NCI-H1436 (cell line): ENCODE results near the gene LGALS4.
"Not testable (repeated sequence)": the region's sequence is repeated elsewhere in the genome, so short reads cannot be mapped to it uniquely, and the experiment has no call there.

ENCODE experiments used
- DNase-seq: peaks from one replicate; lab custom pipeline; 2025; lab: John Stamatoyannopoulos, UW

The LGALS4 gene

GRCh38 chr19:38842439-38843174 lies 29.9 kb upstream of the LGALS4 start:
- no peak for DNase-seq

GRCh38 chr19:38841787-38842438 lies 29.2 kb upstream of the LGALS4 start:
- no peak for DNase-seq

GRCh38 chr19:38841180-38841766 lies 28.5 kb upstream of the LGALS4 start:
- DNase-seq, result no peak

DNA sequence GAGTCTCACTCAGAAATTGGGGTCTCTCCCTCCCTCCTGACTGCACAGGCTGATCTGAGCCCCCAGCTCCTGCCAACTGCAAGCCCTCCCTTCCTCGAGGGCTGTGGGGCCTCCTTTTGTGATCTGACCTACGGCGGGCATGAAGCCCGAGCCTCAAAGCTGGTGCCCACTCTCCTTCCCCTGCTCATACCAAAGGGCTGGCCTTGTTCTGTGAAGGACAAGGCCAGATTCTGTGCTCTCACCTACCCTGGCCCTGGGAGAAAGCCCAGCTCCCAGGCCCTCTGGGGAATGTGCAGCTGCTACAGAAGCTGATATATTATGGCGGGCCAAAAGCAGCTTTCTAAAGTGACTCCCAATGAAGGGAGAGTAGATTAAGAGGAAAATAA lies 27.8 kb upstream of the LGALS4 start:
- DNase-seq, result no peak

DNA sequence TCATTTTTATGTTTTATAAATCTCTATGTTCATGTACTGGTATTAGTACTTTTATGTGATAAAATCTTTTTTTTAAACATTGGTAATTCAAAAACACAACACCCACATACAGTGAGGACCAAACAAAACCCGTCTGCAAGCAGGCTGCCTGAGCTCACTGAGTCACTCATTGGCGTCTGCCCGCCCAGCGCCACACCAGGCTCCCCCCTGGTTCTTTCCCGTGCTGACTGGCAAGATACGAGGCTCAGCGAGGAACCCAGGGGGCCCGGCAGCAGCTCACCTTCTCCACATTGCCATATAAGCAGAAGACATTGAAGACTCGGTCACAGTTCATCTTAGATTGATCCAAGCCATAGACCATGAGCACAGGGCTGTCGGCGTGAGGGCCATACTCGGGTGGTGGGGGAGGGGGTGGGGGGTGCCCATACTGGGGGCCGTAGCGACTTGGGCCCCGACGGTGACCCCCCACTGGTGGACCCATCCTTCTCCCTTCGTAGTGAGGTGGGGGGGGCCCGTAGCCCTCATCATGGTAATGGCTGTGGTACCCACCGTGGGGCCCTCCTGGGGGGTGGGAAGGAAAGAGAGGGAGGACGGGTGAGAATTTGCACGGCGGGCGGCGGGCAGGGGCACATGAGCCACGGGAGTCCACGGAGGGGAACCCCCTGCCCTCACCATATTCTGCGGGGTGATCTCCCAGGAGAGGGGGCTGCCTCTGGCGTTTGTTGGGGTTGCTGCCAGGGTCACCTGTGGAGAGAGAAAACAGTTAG lies 27.3 kb upstream of the LGALS4 start:
- DNase-seq, result no peak

- DNase-seq, result no peak
Measured at GRCh38 chr19:38838986-38839761, 26.4 kb upstream of the LGALS4 start.

DNA sequence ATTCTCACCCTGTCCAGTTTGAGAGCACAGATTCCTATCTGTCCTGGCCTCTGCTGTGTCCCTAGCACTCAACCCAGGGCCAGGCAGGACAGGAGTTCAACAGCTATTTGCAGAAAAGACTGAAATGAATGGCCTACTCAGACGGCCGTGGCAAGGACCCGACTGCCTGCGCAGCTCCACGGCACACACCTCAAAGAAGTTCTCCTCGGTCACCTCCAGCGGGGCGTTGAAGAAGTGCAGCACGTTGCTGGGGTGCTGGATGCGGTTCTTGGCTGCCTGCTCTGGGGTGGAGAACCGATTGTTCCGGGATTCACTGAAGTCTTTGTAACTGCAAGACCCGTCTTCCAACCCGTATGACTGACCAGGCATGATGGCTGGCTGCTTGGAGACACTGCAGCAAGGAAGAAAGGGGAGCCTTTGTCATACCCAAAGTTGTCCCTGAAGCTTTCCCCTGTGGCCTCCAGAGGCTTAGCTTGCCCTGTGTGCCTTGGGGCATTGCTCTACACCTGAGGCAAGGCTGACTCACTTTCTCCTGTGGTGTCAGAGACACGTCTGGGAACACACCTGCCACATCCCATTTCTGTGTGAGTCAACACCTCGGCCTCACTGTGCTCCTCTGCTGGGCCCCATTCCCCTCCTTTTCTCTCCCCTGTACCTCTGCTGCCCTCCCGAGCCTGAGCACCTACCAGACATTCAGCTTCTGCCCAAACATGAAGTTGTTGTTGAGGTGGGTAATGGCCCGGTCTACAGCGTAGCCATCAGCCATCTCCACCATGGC lies 25.7 kb upstream of the LGALS4 start:
- DNase-seq, result no peak

DNA sequence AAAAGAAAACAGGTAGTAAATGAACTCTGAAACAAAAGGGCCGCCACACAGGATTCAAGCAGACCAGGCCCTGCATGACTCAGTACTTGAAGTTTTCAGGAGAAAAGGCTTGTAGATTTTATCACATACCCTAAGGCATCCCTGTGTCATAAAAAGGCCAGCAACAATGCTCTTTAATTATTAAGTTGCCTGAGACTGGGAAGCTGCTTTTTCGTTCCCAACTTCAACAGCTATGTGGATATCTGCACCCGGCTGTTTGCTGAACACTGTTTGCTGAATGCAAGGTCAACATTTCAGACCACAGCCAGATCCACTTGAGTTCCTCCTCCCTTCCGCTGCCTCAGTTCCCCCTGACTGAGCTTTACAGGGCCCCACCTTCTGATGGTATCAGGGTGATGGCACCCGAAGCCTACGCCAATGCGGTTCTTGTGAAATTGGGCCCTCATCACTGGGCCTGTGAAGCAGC lies 24.9 kb upstream of the LGALS4 start:
- DNase-seq, result no peak

DNA sequence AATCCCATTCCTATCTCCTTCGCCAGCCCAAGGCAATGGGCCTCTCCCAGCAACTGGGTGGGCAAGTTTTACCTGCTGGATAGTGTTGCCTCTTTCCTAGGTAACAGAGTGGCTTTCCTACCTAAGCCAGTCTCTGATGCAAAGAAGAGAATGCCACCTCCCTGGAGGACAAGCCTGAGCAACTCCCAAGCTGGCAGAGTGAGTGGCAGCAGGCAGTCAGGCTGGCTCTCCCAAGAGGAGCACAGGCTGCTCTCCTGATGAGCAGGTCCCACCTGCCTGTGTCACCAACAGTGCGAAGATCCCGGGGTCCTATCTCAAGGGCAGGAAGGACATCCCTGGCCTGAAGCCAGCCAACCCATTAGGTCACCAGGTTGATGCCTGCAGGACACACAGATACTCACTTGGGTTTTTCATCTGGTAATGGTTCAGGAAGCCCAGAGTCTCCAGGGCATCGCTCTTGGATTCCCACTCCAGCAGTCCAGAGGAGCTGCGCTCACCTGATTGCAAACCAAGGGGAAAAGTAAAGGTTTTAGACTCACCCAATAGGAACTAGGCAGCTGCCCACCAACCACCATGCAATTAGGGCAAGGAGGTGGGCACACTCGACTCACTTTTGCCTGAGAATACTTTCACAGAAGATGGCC lies 24.4 kb upstream of the LGALS4 start:
- DNase-seq, result no peak

DNA sequence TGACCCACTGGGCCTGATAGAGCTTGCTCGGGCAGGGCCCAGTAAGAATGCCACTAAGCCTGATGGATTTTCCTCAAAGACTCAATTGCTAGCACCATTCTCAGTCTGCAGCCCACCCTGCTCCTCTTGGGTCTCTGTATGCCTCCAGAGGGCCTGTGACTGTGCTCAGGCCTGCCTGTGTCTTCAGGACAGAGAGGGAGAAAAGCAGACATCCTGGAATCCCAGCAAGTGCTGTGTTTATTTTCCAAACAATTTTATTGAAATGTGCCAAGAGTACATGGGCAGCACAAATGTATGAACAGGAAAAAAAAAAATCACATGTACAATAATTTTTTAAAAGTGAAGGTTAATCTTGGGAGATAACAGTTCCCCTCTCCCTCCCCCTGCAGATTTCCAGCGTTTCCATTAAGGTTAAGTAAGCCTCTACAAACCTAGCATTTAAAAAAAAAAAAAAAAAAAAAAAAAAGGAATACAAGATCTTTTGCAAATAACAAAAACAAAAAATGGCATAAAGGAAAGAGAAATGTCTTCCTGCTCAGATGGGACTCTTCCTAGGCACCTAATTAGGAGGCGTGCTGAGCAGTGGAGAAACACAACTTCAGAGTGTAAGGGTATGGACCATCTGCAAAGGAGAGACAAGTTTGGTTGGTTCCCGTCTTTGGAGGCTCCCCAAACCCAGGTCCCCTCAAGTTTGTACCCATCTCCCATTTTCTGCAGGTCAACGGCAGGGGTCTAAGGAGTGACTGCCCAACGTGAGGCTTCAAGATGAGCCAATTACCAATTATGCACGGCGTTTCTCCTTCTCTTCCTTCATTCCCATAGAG lies 23.6 kb upstream of the LGALS4 start:
- no peak for DNase-seq

- DNase-seq, result no peak
Measured at GRCh38 chr19:38834590-38834989, 21.8 kb upstream of the LGALS4 start.

GRCh38 chr19:38834104-38834490 lies 21.4 kb upstream of the LGALS4 start:
- no peak for DNase-seq

DNA sequence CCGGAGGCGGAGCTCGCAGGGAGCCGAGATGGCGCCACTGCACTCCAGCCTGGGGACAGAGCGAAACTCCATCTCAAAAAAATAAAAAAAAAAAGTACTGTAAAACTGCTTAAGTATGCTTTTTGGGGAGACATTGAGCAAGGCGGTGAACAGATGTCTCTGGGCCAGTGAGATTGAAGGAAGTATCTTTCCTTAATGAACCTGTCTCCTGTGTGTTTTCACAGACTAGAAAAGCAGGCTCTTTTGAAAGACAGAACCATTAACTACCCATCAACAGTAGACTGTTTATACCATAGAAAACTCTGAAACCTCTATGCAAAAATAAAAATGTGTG lies 20.3 kb upstream of the LGALS4 start:
- no peak for DNase-seq

DNA sequence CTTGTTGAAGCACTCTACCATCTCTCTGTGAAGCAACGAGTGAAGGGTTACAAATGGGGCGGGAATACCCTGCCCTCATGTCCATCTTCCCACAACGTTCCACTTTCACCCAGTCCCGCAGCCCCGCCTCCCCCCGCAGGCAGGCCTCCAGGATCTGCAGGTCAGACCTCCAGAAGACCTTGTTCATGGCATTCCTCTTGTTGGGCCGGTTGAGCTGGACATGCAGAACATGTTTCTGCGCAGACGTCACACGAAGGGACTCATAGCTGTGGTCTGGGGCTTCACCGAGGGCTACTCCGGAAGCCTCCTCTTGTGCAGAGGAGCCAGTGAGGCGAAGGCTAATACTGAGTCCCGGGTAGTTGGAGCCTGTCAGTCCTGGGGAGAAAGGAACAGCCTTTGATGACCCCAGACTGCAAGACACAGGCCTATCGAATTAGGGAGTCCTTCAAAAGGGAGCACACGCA lies 18.4 kb upstream of the LGALS4 start:
- DNase-seq, result no peak

GRCh38 chr19:38830039-38830733 lies 17.4 kb upstream of the LGALS4 start:
- no peak for DNase-seq

GRCh38 chr19:38829203-38829602 lies 16.5 kb upstream of the LGALS4 start:
- not testable (repeated sequence) for DNase-seq

DNA sequence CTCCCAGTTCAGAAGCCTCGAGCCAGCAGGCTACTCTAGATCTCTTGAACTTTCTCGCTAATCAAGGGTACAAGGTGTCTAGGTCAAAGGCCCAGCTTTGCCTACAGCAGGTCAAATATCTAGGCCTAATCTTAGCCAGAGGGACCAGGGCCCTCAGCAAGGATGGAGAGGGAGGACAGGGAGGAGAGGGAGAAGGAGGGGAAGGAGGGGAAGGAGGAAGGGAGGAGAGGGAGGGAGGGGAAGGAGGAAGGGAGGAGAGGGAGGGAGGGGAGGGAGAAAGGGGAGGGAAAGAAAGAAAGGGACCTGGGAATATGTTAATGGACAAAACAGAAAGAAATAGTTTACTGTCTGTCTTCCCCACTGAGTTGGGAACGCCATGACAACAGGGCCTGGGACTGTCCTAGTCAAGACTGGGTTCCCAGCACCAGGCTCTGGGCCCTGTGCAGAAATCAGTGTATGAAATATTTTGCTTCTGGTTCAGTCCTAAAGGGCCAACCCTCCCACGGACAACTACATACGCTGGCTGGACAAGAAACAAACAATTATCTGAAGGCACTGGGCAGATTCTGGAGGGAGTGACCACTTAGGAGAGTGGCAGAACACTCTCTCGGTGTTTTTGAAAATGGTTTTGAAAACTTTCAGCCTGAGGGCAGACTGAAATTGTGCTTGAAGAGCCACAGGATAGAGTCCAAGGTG lies 14.3 kb upstream of the LGALS4 start:
- DNase-seq, result no peak

- not testable (repeated sequence) for DNase-seq
Measured at GRCh38 chr19:38825936-38826335, 13.2 kb upstream of the LGALS4 start.
